Smooth muscle cell (in vitro differentiated cells): ENCODE data around the gene BACE2. TPM values are rescaled to one million over a fixed set of nuclear protein-coding genes. Genes with fewer than 3 reads are reported as not detected.

Experiments used
- DNase-seq: peaks from one replicate; lab custom pipeline; 2025; ENCODE audit not compliant: unreplicated experiment; lab: John Stamatoyannopoulos, UW
- H2AFZ ChIP-seq: fragments of 200-600 bp; sonication (generic); 2 replicates; pipeline ENCODE4 v1.6.0; 2016; ENCODE audit warnings: antibody characterized with exemption, low read depth, mild to moderate bottlenecking
- H3F3A ChIP-seq: fragments of 200-600 bp; sonication (generic); 2 replicates; pipeline ENCODE4 v1.6.0; 2017; ENCODE audit warnings: antibody characterized with exemption, low read depth
- H3K27ac ChIP-seq: fragments of 200-600 bp; sonication (generic); 2 replicates; pipeline ENCODE4 v1.5.1; 2016; ENCODE audit warnings: low read depth, mild to moderate bottlenecking
- H3K27me3 ChIP-seq: fragments of 200-600 bp; sonication (generic); 2 replicates; pipeline ENCODE4 v1.6.1; 2016; ENCODE audit warnings: low read depth, mild to moderate bottlenecking
- H3K36me3 ChIP-seq: fragments of 200-600 bp; sonication (generic); 2 replicates; pipeline ENCODE4 v1.5.1; 2016; ENCODE audit warnings: low read depth
- H3K4me1 ChIP-seq: fragments of 200-600 bp; sonication (generic); 2 replicates; pipeline ENCODE4 v1.5.1; 2016; ENCODE audit warnings: low read depth
- H3K4me2 ChIP-seq: fragments of 200-600 bp; sonication (generic); 2 replicates; pipeline ENCODE4 v1.6.0; 2016; ENCODE audit warnings: mild to moderate bottlenecking
- H3K4me3 ChIP-seq: fragments of 200-600 bp; sonication (generic); 2 replicates; pipeline ENCODE4 v1.5.1; 2016; ENCODE audit warnings: mild to moderate bottlenecking
- H3K79me2 ChIP-seq: fragments of 200-600 bp; sonication (generic); 2 replicates; pipeline ENCODE4 v1.6.0; 2016; ENCODE audit warnings: low read depth, mild to moderate bottlenecking
- H3K9ac ChIP-seq: fragments of 200-600 bp; sonication (generic); 2 replicates; pipeline ENCODE4 v1.6.0; 2016; ENCODE audit warnings: low read depth
- H3K9me3 ChIP-seq: fragments of 200-600 bp; sonication (generic); replicated peaks from 2 replicates; pipeline ENCODE4 v1.5.1; 2016; ENCODE audit warnings: low read depth
- H4K20me1 ChIP-seq: fragments of 200-600 bp; sonication (generic); 2 replicates; pipeline ENCODE4 v1.6.0; 2016; ENCODE audit warnings: low read depth
- CTCF ChIP-seq: fragments of 200-600 bp; sonication (generic); IDR thresholded peaks from 2 replicates; pipeline ENCODE4 v1.5.1; 2017; ENCODE audit warnings: borderline replicate concordance, mild to moderate bottlenecking, antibody characterized with exemption; ENCODE audit not compliant: insufficient read depth, poor library complexity, severe bottlenecking
- WGBS: methylation state at CpG from one replicate; pipeline ENCODE4 v1.1.7; 2016; ENCODE audit warnings: low lambda C conversion rate; 5-methylcytosine and 5-hydroxymethylcytosine counted together
- polyA plus RNA-seq: library from polyadenylated mRNA; unstranded; fragments of >200 nt; fragmentation: Nextera tagmentation; extraction: Ambion mirVana; gene quantifications from 2 replicates; pipeline ENCODE4 v1.2.1, GENCODE V29; 2016
- total RNA-seq: library from RNA; depleted of rRNA; stranded (reverse); fragments of >200 nt; gene quantifications from 2 replicates; pipeline ENCODE4 v1.2.3, GENCODE V29; 2014

Gene BACE2
- total and polyA plus RNA-seq, 2 experiments from 2014 or later: 25.3 to 33.3 TPM

DNA sequence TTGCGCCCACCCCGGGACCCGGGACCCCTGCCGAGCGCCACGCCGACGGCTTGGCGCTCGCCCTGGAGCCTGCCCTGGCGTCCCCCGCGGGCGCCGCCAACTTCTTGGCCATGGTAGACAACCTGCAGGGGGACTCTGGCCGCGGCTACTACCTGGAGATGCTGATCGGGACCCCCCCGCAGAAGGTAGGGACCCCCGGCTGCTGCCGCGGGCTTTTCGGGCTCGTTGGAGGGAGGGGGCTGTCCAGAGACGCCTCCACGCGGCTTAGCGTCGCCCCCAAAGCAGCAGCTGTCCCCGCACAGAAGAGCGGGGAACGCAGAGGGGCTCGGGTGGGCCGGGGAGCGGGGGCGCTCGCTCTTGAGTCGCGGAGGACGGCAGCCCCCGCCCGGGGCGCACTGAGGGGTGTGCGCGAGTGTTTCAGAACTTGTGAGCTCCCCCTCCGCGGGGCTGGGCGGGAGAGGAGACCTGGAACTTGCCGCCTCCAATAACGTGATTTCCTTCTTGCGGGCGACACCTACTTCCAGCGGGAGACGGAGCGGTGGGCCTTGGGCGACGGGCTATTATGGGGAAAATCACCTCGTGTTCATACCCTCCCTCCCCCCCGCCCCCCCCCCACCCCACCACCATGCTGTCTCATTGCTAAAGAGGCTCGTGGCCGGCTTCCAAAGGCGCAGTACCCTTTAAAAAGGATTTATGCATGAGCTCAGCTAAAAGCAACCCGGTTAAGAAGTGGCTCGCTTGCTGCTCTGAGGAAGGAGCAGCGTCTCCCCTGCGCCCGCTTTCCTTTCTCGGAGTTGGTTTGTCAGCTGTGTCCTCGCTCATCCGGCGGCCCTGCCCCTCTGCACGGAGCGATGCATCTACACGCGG lies 664 bp downstream of the BACE2 start:
- no peak for TF ChIP-seq CTCF
- H3K4me1 ChIP-seq: peaks cover 6% of the 10 kb centered on the region
- H2AFZ ChIP-seq: peak overlapping the region; percentile 94
- no peaks in the 10 kb centered on the region for H3K36me3 ChIP-seq
- no peaks in the 10 kb centered on the region for H3K27me3 ChIP-seq
- DNase-seq: peak; percentile 40
- H4K20me1 ChIP-seq: peaks cover 18% of the 10 kb centered on the region
- H3F3A ChIP-seq: peaks cover 13% of the 10 kb centered on the region
- H3K4me2 ChIP-seq: peak overlapping the region; percentile 100
- H3K4me3 ChIP-seq: peak overlapping the region; percentile 91
- H3K27ac ChIP-seq: no peak overlapping the region
- no peak overlapping the region for H3K9ac ChIP-seq
- H3K79me2 ChIP-seq: no peaks in the 10 kb centered on the region
- no peaks in the 10 kb centered on the region for H3K9me3 ChIP-seq
- under 1% methylated on average over 55 of the region's 75 CpGs for WGBS

GRCh38 chr21:41169258-41169576 lies 1.3 kb downstream of the BACE2 start:
- Histone ChIP-seq H4K20me1 (peaks cover 18% of the 10 kb centered on the region), H3K27ac (no peak overlapping the region), H3K9ac (no peak overlapping the region), H3K4me3 (peak overlapping the region; percentile 91), H3K9me3 (no peaks in the 10 kb centered on the region), H3F3A (peaks cover 13% of the 10 kb centered on the region), H2AFZ (no peak overlapping the region), H3K4me2 (peak overlapping the region; percentile 100), H3K79me2 (no peaks in the 10 kb centered on the region), H3K27me3 (no peaks in the 10 kb centered on the region), H3K4me1 (peaks cover 6% of the 10 kb centered on the region), H3K36me3 (no peaks in the 10 kb centered on the region)
- DNase-seq: no peak
- no peak for TF ChIP-seq CTCF
- 34% methylated on average over 3 of the region's 3 CpGs for WGBS

DNA sequence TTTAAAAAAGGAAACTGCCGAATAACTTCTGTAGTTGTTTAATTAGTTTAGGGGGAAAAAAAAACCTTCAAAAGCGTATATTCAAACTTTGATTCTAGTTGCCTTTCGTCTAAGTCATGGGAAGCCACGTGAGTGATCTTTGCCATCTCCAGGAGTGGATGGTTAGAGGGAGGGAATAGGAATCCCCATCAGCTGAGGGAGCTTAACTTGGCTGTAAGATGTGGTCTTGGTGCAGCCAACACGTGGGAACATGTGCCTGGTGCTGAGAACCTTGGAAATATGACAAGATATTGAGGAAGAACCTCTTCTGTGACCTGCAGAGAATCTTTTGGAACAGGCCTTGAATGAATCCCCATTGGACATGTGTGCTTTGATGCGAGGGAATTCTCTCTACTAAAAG lies 1.7 kb downstream of the BACE2 start:
- Histone ChIP-seq H3K4me1 (peaks cover 6% of the 10 kb centered on the region), H3K79me2 (no peaks in the 10 kb centered on the region), H3K27me3 (no peaks in the 10 kb centered on the region), H3F3A (peaks cover 13% of the 10 kb centered on the region), H4K20me1 (peaks cover 18% of the 10 kb centered on the region), H3K9ac (no peak overlapping the region), H3K27ac (no peak overlapping the region), H2AFZ (no peak overlapping the region), H3K4me3 (peak overlapping the region; percentile 91), H3K9me3 (no peaks in the 10 kb centered on the region), H3K36me3 (no peaks in the 10 kb centered on the region), H3K4me2 (peak overlapping the region; percentile 100)
- DNase-seq: no peak
- no peak for TF ChIP-seq CTCF
- 71% methylated on average over 6 of the region's 6 CpGs for WGBS

GRCh38 chr21:41170442-41170841 lies 2.5 kb downstream of the BACE2 start:
- H4K20me1 ChIP-seq: peaks cover 18% of the 10 kb centered on the region
- H3K79me2 ChIP-seq: no peaks in the 10 kb centered on the region
- no peak overlapping the region for H3K4me3 ChIP-seq
- no peak overlapping the region for H3K27ac ChIP-seq
- no peaks in the 10 kb centered on the region for H3K9me3 ChIP-seq
- H3K4me1 ChIP-seq: peaks cover 6% of the 10 kb centered on the region
- no peak overlapping the region for H3K9ac ChIP-seq
- H3K4me2 ChIP-seq: no peak overlapping the region
- DNase-seq: no peak
- peak; percentile 47 for TF ChIP-seq CTCF
- H3F3A ChIP-seq: peaks cover 13% of the 10 kb centered on the region
- 8% methylated on average over 2 of the region's 2 CpGs for WGBS
- H3K27me3 ChIP-seq: no peaks in the 10 kb centered on the region
- H2AFZ ChIP-seq: no peak overlapping the region
- H3K36me3 ChIP-seq: no peaks in the 10 kb centered on the region
